GM19438 (cell line): Measurements from ENCODE around the gene MYH14.

ENCODE experiments used
- ATAC-seq: cut with Tn5 transposase; IDR thresholded peaks from one replicate; pipeline ENCODE4 v1.9.1; 2021; ENCODE audit warnings: low read depth; ENCODE audit not compliant: unreplicated experiment

Gene MYH14

DNA sequence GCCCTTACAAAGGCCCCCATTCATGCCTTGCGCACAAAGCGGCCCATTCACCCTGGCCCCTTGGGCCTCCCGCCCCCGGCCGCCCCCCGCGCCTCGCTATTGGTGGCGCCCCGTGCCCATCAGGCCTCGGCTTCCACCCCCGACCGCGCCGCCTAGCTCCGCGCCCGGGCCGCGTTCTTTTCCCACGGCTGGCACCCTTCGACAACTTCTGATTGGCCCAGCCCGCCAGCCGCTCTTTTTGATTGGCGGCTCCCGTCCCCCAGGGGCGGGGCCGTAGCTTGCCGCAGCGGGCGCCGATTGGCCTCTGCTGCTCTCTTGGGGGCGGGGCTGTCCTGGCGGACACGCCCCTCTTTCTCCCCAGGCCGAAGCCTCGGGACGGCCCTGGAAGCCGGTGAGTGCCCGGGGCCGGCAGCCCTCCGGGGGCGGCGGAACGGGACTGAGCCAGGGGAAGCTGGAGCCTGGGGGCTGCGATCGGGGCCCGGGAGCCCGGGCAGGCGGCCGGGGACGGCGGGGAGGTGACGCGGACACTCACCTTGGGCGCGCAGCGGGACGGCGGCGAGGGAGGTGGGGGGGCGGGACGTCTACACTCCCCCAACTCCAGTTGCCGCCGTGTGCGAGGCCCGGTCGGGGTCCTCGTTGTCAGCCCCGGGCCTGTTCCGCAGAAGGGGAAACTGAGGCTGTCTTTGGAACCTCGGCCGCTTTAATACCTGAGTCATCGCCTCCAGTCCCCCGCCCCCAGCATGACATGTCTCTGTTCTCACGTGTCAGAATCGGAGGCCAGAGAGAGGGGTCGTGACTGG is at the start of gene MYH14:
TSS of gene MYH14 (plus strand) at position 342 of the 800 bp plus-strand sequence. CDS start 6,744 bp downstream, outside the sequence.
- ATAC-seq: no peak

DNA sequence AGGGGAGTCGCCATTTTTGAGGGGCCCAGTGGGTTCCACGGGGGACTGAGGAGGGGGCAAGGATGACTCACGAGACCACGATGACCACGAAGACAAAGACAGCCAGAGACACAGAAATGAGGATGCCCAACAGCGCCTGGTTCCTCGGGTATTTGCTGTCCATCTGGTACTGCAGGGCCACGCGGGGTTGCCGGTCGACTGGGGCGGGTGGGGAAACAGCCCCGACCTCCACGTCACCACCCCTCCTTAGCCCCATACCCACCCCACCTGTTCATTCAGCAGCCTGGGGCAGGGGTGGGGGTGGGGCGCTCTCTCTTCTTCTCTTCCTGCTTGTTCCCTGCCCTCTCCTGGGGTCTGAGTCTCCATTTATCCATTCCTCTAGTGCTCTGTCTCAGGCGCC is 48.9 kb upstream of the MYH14 start:
- no peak for ATAC-seq

- ATAC-seq: no peak
Measured at GRCh38 chr19:50155520-50156109, 47.8 kb upstream of the MYH14 start.

DNA sequence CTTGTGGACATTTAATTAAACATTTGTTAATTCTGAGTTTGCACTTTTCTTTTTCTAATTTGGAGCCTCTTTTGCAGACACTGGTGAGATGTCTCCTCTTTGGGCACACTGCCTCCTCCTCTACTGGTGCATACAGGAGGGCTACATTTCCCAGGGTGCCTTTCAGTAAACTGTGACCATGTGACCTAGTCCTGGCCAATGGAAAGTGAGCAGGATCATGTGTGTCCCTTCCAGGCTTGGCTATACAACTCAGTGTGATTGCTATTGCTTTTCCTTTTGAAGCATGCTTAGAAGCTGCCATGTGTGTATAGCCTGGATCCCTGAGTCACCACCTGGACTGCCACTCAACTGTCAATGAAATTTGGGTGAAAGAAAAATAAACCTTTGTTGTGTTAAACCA is 44.8 kb upstream of the MYH14 start:
- no peak for ATAC-seq

GRCh38 chr19:50159078-50159477 is 44.3 kb upstream of the MYH14 start:
- no peak for ATAC-seq

GRCh38 chr19:50162988-50163387 is 40.4 kb upstream of the MYH14 start, which contains the start of gene IZUMO2:
IZUMO2 (minus strand) TSS chr19:50163281; CDS start chr19:50163194, 87 bp downstream.
- ATAC-seq: no peak

GRCh38 chr19:50167314-50167721 is 36.1 kb upstream of the MYH14 start:
- ATAC-seq: no peak

GRCh38 chr19:50171752-50172151 is 31.7 kb upstream of the MYH14 start:
- ATAC-seq: no peak

DNA sequence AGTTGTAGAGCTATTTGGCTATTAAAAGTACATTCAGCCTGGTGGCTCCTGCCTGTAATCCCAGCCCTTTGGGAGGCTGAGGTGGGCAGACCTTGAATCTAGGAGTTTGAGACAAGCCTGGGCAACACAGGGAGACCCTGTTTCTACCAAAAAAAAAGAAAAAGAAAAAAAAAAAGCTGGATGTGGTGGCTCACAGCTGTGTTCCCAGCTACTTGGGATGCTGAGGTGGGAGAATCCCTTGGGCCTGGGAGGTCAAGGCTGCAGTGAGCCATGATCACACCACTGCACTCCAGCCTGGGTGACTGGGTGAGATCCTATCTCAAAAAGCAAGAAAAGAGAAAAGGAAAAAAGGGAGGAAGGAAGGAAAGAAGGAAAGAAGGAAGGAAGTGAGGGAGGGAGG is 30.7 kb upstream of the MYH14 start:
- no peak for ATAC-seq

- no peak for ATAC-seq
Measured at GRCh38 chr19:50173127-50173526, 30.3 kb upstream of the MYH14 start.

DNA sequence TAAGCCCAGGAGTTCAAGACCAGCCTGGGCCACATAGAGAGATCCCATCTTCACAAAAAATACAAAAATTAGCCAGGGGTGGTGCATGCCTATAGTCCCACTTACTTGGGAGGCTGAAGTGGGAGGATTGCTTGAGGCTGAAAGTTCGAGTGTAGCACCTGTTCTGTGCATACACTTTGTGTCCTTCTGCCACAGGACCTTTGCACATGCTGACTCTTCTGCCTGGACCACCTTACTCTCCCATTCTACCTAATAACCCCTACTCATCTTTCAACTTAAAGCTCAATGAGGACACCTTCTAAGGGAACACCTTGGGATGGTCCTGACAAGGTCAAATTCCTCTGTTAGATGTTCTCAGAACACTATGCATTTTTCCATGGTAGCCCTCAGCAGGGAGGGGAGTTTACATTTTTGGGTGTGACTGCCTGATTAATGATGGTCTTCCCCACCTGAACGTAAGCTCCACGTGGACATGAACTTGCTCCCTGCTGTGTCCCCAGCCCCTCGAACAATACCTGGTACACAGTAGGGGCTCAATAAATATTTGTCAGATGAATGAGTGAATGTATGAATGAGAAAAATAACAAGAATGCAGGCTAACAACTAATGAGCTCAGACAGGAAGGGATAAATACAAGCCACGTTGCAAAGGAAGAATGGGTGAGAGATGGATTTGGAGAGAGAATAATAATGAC is 29.2 kb upstream of the MYH14 start:
- ATAC-seq: no peak

DNA sequence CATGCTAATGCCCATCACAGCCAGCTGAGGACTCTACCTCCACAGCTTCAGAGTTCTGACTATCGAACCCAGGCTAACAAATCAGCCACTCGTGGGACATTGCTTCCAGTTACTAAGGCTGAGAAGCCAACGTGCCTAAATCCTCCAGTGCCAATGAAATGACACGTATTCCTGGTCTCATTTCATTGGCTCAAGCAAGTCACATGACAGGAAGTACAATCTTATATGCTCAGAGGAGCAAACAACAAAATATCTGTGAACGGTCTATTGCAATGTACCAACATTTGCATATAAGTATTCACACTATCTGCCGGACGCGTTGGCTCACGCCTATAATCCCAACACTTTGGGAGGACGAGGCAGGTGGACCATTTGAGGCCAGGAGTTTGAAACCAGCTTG is 27.5 kb upstream of the MYH14 start:
- no peak for ATAC-seq

DNA sequence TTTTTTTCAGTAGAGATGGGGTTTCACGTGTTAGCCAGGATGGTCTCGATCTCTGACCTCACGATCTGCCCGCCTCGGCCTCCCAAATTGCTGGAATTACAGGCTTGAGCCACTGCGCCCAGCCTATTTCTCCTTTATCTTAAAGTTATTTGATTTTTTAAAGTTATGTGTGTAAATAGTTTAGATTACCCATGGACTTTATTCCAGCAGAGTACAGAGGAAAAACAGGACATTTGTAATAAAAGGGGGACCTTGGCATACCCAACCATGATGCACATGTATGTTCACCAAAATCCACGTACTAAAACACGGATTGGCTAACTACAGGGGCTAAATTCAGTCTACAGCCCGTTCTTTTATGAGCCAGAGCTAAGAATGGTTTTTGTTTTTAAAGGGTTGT is 26.6 kb upstream of the MYH14 start:
- ATAC-seq: no peak

DNA sequence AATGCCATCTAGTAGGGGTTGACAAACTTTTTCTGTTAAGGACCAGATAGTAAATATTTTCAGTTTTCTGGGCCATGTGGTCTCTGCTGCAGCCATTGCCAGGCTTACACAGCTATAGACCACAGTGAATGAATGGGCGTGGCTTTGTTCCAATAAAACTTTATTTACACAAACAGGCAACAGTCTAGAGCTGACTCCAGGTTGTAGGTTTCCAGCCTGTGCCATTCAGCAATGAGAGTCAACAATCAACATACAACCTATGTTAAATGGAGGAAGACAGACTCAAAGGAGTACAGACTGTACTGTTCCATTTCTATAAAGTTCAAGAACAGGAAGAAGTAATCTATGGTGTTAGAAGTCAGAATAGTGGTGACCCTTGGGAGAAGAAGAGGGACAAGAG is 25.1 kb upstream of the MYH14 start:
- no peak for ATAC-seq

- ATAC-seq: no peak
Measured at GRCh38 chr19:50178859-50179537, 24.4 kb upstream of the MYH14 start.

GRCh38 chr19:50181121-50181520 is 22.3 kb upstream of the MYH14 start:
- no peak for ATAC-seq

DNA sequence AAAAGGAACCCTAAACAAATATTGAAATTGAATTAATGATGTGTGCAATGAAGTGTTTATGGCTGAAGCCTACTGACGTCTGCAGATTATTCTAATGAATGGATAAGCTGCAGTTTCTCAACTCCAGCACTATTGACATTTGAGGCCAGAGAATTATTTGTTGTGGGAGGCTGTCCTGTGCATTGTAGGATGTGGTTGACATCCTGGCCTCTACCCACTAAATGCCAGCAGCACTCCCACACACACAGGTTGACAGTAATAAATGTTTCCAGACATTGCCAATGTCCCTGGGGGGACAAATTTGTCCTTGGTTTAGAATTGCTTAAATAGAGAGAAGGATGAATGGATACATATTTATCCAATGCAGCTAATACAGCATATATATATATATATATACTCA is 19.2 kb upstream of the MYH14 start:
- ATAC-seq: no peak

GRCh38 chr19:50187937-50188336 is 15.5 kb upstream of the MYH14 start:
- no peak for ATAC-seq

GRCh38 chr19:50189331-50189730 is 14.1 kb upstream of the MYH14 start:
- ATAC-seq: no peak

DNA sequence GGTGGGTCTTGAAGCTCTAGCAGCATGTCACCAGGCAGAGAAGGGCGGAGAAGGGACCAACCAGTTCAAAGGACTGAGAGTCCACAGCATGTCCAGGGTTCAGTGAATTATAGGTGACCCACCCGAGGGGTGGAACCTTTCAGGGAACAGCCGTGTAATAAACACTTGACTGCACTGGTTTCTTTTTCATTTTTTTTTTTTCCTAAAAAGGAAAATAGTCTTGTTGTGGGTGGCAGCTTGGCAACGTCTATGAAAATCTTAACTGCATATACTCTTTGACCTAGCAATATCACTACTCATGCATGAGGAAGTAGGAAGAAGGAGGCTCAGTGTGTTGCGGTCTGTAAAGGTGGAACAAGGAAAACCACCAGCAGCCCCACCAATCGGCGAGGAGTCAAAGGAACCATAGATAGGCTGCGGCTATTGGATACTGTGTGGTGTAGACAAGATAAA is 13.0 kb upstream of the MYH14 start:
- no peak for ATAC-seq

GRCh38 chr19:50191216-50191615 is 12.2 kb upstream of the MYH14 start:
- no peak for ATAC-seq
